GM19240 (cell line): ENCODE measurements around the gene ARHGAP24.
"Not testable (repeated sequence)": the region's sequence is repeated elsewhere in the genome, so short reads cannot be mapped to it uniquely, and the experiment has no call there.

Experiments used
- DNase-seq: peaks from one replicate; pipeline ENCODE4 v3.0.0; 2011; ENCODE audit warnings: low spot score; ENCODE audit not compliant: insufficient read length

The ARHGAP24 gene

GRCh38 chr4:85952528-85952927 is 477.6 kb downstream of the ARHGAP24 start:
- DNase-seq: no peak

- DNase-seq: no peak
These were observed 478.2 kb downstream of the ARHGAP24 start for GRCh38 chr4:85952972-85953650.

- DNase-seq: no peak
These were observed 478.7 kb downstream of the ARHGAP24 start for GRCh38 chr4:85953651-85954018.

- DNase-seq: no peak
These were observed 480.8 kb downstream of the ARHGAP24 start for GRCh38 chr4:85955620-85956292.

GRCh38 chr4:85956293-85956945 is 481.5 kb downstream of the ARHGAP24 start:
- no peak for DNase-seq

- DNase-seq: no peak
These were observed 486.9 kb downstream of the ARHGAP24 start for GRCh38 chr4:85961887-85962286.

- DNase-seq: no peak
These were observed 488.3 kb downstream of the ARHGAP24 start for GRCh38 chr4:85963231-85963630.

- DNase-seq: no peak
These were observed 489.3 kb downstream of the ARHGAP24 start for GRCh38 chr4:85964298-85964697.

GRCh38 chr4:85965017-85965416 is 490.1 kb downstream of the ARHGAP24 start:
- DNase-seq: not testable (repeated sequence)

- DNase-seq: no peak
These were observed 490.6 kb downstream of the ARHGAP24 start for GRCh38 chr4:85965529-85965928.

- no peak for DNase-seq
These were observed 491.4 kb downstream of the ARHGAP24 start for GRCh38 chr4:85966373-85966772.

- DNase-seq: no peak
These were observed 492.9 kb downstream of the ARHGAP24 start for GRCh38 chr4:85967872-85968271.

GRCh38 chr4:85968945-85969819 is 494.2 kb downstream of the ARHGAP24 start:
- DNase-seq: no peak

GRCh38 chr4:85970535-85970934 is 495.6 kb downstream of the ARHGAP24 start:
- no peak for DNase-seq

GRCh38 chr4:85979276-85979675 is 504.3 kb downstream of the ARHGAP24 start:
- no peak for DNase-seq

GRCh38 chr4:85986266-85986665 is 511.3 kb downstream of the ARHGAP24 start:
- DNase-seq: no peak

GRCh38 chr4:85993641-85994040 is 518.7 kb downstream of the ARHGAP24 start:
- no peak for DNase-seq

- no peak for DNase-seq
These were observed 519.6 kb downstream of the ARHGAP24 start for GRCh38 chr4:85994576-85994975.

- no peak for DNase-seq
These were observed 520.4 kb downstream of the ARHGAP24 start for GRCh38 chr4:85995361-85995760.

GRCh38 chr4:86001591-86001990 is 526.6 kb downstream of the ARHGAP24 start:
- DNase-seq: no peak

- DNase-seq: no peak
These were observed 529.1 kb downstream of the ARHGAP24 start for GRCh38 chr4:86004030-86004429.

GRCh38 chr4:86006057-86006456 is 531.1 kb downstream of the ARHGAP24 start:
- no peak for DNase-seq
